GM13976 (cell line): ENCODE measurements around the gene CAV2.

Experiments used
- DNase-seq: peaks from one replicate; pipeline ENCODE4 v3.0.0; 2012; ENCODE audit warnings: low spot score
- CTCF ChIP-seq: IDR thresholded peaks from 2 replicates; pipeline ENCODE4 v1.5.1; 2012; ENCODE audit warnings: borderline replicate concordance, mild to moderate bottlenecking; ENCODE audit not compliant: insufficient read depth; ENCODE audit errors: extremely low read depth, missing control alignments, control extremely low read depth
- in situ Hi-C: fragments of 300-500 bp; cut with MboI; formaldehyde crosslinking; loops from one replicate; pipeline ENCODE4 v1.12.0; 2022; ENCODE audit warnings: low sequenced_read_pairs, mixed read lengths, inconsistent platforms; ENCODE audit not compliant: unreplicated experiment

The CAV2 gene

GRCh38 chr7:116511552-116512519 is 12.3 kb downstream of the CAV2 start:
- no peak for TF ChIP-seq CTCF
- in situ Hi-C loops: no loop called here
- peak; percentile 60 for DNase-seq

- in situ Hi-C loops: no loop called here
- no peak for TF ChIP-seq CTCF
- no peak for DNase-seq
Observed at GRCh38 chr7:116512520-116513188, 13.1 kb downstream of the CAV2 start.

DNA sequence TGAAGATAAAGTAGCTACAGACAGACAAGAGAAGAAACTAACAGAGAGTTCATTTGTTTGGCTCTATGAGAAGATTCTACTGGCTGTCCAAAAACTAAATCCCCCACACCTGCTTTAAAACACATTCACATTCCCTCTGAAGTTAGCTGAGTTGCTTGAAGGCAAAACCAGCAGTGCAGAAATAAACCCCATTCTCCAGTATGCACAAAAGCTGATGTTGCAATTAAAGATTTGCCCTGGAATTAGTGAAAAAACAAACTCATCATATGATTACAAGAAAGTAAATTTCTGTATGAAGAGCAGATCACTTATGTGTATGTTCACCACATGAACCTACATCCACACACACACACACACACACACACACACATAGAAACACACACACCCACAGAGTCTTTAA is 16.0 kb downstream of the CAV2 start:
- no peak for TF ChIP-seq CTCF
- no peak for DNase-seq
- in situ Hi-C loops: no loop called here

DNA sequence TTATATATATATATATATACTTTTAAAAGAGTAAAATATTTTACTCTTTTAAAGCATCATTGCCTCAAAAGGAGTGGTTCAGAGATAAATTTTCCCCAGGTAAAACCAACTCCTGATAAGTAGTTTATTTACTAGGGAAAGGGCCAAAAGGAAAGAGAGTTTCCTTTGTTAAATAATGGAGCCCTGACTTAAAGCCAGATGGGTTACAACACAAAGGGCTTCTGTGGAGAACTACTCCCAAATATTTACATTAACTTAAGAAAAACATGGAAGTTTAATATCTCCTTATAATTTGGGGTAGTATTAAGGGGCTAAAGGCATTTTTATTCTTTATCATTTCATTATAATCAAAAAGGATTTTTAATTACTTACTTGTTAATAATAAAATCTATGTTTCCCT is 16.8 kb downstream of the CAV2 start:
- DNase-seq: no peak
- in situ Hi-C loops: no loop called here
- TF ChIP-seq CTCF: no peak

DNA sequence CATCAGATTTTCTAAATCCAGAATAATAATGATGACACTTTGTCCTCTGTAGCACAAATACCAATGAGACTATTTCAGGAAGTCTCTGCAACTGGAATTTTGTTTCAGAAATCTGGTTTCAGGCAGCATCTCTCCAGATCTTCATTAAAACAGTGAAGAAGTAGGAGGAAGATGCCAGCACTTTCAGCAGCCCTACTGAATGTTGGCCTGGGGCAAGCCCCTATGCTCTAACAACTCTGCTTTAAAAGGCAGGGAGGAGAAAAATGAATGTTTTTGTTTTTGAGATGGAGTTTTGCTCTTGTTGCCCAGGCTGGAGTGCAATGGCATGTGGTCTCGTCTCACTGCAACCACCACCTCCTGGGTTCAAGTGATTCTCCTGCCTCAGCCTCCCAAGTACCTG is 18.1 kb downstream of the CAV2 start:
- DNase-seq: no peak
- in situ Hi-C loops: no loop called here
- no peak for TF ChIP-seq CTCF

GRCh38 chr7:116518961-116519360 is 19.4 kb downstream of the CAV2 start:
- DNase-seq: no peak
- TF ChIP-seq CTCF: no peak
- in situ Hi-C loops: no loop called here
